Ammon's horn (tissue), 1 donor: ENCODE results near the gene ZDHHC23.

Source experiments
- DNase-seq: peaks from one replicate; pipeline ENCODE4 v3.0.0-alpha.2; 2016; ENCODE audit warnings: low spot score

The ZDHHC23 gene

DNA sequence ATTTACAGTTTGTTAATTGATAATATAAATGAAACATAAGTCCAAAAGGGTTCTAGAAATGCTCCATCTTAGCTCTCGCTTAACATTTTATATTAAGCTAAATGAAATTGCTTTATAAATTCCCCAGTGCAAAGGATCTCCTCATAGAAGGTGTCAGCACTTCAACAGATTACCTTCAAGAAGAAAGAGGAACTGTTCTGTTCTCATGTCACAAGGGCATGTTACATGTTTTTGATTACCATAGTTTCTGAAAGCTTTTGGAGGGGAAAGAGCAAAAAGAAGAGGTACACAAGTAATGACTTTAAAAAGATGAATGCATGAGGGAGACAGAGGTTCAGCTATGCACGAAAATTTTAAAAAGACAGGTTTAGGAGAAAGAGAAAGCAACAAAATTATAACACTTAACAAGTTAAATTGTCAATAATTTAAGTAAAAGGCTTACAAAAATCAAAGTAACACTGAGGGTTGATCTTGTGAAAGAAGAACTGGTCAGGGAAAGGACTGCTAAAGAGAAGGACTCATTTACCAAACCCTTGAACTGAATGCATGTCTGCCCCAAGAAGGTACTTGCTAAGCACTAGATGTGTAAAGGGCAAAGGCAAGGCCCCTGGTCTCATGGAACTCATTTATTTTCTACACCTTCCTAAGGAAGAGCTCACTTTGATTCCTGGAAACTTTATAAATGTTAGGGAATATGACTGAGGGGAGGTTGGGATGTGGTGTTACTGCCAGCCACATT is 63.4 kb downstream of the ZDHHC23 start:
- no peak for DNase-seq
